ENCODE results near the gene CCDC92B.

- TF ChIP-seq SIN3A (IDR thresholded peaks at IDR 0.05; ENCODE audit: borderline replicate concordance, low read depth, low read length) (no peak), GABPA (IDR thresholded peaks at IDR 0.05; ENCODE audit: low read depth) (no peak), EP300 (IDR thresholded peaks at IDR 0.05; ENCODE audit: borderline replicate concordance in 1 of 2, low read depth in 1 of 2, low read length in 1 of 2) (no peak), RFX5 (IDR thresholded peaks at IDR 0.05; ENCODE audit: low read length) (no peak)
- TF ChIP-seq, protein P1, sequence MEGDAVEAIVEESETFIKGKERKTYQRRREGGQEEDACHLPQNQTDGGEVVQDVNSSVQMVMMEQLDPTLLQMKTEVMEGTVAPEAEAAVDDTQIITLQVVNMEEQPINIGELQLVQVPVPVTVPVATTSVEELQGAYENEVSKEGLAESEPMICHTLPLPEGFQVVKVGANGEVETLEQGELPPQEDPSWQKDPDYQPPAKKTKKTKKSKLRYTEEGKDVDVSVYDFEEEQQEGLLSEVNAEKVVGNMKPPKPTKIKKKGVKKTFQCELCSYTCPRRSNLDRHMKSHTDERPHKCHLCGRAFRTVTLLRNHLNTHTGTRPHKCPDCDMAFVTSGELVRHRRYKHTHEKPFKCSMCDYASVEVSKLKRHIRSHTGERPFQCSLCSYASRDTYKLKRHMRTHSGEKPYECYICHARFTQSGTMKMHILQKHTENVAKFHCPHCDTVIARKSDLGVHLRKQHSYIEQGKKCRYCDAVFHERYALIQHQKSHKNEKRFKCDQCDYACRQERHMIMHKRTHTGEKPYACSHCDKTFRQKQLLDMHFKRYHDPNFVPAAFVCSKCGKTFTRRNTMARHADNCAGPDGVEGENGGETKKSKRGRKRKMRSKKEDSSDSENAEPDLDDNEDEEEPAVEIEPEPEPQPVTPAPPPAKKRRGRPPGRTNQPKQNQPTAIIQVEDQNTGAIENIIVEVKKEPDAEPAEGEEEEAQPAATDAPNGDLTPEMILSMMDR (IDR thresholded peaks at IDR 0.05) = no peak
Observed at GRCh38 chr17:2737693-2738092, 11.8 kb downstream of the CCDC92B start.

Data from SK-N-SH (cell line).